NCI-H128 (cell line): Measurements from ENCODE around the gene RRAGB.
A peak's percentile ranks its signal among the peaks of the same experiment; 100 is the strongest.
"Not testable (repeated sequence)": the region's sequence is repeated elsewhere in the genome, so short reads cannot be mapped to it uniquely, and the experiment has no call there.

Experiments used
- DNase-seq: peaks from one replicate; lab custom pipeline; 2025; ENCODE audit not compliant: unreplicated experiment; lab: John Stamatoyannopoulos, UW

RRAGB gene

DNA sequence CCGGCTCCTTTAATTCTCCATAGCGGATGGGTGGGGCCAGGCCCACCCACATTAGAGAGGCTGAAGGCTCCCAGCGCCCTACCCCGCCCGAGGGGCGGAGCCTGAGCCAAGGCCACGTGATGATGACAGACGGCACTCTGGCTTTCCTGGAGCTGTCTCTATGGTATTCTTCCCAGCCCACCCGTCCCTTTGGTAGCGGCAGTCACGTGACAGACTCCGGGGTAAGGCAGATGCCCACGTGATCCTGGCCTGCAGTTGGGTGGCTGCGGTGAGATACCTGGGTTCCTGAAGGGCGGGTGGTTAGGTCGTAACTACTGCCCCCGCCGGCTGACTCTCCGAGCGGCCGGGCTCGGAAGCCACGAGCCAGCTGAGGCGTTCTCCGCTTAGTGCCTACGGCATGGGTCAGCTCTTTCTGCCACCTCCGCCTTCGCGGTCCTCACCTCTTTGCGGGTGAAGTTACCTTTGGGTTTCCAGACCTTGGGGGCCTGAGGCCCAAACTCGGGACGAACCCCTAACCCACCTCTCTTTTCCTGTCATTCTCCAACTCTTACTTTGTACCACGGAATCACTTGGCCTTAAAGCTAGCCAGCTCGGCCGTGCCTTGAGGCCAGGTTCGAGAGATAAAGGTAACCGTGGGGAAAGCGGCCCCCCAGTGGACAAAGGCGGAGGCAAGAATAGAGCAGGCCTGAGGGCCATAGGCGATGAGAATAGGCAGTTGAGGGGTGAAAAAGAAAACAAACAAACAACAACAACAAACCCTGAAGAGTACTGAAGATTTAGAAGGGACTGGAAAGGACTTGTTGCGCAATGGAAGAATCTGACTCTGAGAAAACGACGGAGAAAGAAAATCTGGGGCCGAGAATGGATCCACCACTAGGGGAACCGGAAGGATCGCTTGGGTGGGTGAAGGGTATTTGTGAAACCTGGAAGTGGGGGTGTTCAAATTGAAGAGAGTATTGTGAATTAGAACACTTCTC lies at the start of gene RRAGB:
Gene RRAGB, plus strand, starts transcription at position 229 of the 977 bp plus-strand sequence. Its CDS starts 579 bp downstream, at position 808.
- peak; percentile 88 for DNase-seq

GRCh38 chrX:55668084-55668483 lies 49.5 kb upstream of the RRAGB start:
- DNase-seq = no peak

DNA sequence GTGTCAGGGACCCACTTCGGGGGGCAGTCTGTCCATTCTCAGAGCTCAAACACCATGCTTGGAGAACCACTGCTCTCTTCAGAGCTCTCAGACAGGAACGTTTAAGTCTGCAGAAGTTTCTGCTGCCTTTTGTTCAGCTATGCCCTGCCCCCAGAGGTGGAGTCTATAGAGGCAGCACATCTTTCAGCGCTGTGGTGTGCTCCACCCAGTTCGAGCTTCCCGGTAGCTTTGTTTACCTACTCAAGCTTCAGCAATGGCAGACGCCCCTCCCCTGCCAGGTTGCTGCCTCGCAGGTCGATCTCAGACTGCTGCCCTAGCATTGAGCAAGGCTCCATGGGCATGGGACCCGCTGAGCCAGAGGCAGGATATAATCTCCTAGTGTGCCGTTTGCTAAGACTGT lies 29.0 kb upstream of the RRAGB start:
- not testable (repeated sequence) for DNase-seq

- no peak for DNase-seq
These were observed 22.1 kb upstream of the RRAGB start for GRCh38 chrX:55695227-55696018.

GRCh38 chrX:55697381-55697780 lies 20.2 kb upstream of the RRAGB start:
- no peak for DNase-seq

DNA sequence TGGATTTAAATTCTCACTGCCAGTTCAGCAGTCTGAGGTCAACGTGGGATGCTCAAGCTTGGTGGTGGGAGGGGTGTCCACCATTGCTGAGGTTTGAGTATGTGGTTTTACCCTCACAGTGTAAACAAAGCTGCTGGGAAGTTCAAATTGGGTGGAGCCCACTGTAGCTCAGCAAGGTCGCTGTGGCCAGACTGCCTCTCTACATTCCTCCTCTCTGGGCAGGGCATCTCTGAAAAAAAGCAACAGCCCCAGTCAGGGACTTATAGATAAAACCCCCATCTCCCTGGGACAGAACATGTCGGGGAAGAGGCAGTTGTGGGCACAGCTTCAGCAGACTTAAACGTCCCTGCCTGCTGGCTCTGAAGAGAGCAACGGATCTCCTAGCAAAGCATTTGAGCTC lies 14.9 kb upstream of the RRAGB start:
- no peak for DNase-seq

DNA sequence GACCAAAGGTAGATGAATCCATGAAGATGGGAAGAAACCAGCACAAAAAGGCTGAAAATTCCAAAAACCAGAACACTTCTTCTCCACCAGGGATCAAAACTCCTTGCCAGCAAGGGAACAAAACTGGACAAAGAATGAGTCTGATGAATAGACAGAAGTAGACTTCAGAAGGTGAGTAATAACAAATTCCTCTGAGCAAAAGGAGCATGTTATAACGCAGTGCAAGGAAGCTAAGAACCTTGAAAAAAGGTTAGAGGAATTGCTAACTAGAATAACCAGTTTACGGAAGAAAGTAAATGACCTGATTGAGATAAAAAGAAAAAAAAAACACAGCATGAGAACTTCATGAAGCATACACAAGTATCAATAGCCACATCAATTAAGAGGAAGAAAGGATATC lies 14.1 kb upstream of the RRAGB start:
- not testable (repeated sequence) for DNase-seq

- DNase-seq = not testable (repeated sequence)
These were observed 12.5 kb upstream of the RRAGB start for GRCh38 chrX:55705066-55705465.

DNA sequence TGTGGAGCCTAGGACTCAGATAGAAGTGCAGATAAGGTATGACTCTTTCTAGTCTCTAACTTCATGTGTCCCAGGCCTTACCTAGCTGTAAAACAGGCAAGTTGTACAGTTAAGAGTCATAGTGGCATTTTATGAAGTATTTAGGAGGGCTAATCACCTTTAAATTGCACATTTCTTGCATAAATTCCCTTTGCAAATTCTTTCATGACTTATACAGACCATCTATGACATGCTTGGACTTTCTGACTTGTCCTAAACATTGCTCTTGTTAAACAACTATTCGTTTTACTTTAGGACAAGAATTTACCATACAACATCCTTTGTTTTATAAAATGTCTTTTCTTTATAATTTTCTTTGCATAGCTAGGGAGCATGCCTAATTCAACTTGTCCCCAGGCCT lies 7.8 kb upstream of the RRAGB start:
- DNase-seq = no peak

DNA sequence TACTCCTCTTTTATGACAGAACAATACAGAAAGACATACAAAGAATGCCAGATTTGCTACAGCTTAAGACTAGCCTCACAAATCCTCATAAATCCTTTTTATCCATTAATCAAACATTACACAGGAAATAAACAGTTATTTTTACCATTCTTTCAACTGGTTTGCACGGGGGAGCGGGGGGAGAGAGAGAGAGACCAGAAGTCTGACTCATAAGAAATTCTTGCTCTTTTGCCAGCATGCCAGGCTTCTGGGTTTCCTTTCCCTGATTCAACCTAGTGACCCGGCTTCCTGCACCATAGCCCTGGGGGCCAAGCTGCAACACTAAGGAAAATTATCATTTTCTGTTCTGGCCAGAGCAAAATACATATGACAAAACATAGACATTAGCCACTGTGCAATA lies 6.8 kb upstream of the RRAGB start:
- no peak for DNase-seq

DNA sequence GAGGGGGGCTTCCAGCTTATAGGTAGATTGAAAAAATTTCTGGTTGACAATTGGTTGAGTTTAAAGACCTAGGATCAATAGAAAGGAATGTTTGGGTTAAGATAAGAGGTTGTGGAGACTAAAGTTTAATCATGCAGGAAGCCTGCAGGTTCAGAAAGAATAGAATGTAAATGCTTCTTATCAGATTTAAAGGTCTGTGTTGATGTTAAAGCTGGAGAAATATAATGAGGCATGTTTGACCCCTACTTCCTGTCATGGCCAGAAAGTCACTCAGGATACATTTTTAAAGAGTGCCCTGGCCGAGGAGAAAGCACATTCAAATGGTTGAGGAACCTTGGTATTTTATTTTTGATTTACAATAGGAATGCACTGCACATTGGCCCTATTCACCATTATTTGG lies 3.9 kb upstream of the RRAGB start:
- no peak for DNase-seq

- no peak for DNase-seq
These were observed 3.4 kb upstream of the RRAGB start for GRCh38 chrX:55714161-55714560.

DNA sequence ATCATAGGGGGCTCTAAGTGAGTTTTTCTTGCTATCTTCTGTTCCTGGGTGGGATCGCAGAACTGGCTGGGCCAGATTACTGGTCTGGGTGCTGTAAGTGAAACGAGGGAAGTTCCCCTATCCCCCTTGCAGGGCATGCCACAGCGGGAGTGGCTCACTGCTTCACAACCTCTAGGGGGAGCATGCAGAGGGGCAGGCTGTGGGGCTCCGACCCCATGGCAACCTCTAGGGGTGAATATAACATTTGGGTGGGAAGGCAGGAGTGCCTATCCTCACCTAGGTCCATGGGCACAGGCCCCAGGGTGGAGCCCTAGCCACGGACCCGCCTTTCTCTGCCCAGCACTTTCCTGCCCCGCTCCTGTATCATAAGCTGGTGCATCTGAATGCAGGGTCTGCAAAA lies 1.7 kb upstream of the RRAGB start:
- no peak for DNase-seq

DNA sequence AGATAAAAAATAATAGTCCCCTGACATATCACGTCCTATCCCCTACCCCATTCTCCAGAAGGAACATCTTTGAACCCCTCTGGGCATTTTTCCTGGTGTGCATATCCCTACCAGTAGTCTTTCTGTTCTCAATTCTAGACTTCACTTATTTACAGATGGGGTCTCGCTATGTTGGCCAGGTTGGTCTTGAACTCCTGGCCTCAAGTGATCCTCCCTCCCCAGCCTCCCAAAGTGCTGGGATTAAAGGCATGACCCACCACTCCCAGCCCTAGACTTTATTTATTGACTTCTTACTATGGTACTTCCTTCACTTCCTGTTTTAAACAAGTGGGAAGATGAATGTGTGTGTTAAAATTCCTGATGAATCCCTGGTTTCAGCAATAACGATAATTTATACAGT lies 612 bp upstream of the RRAGB start:
- no peak for DNase-seq

DNA sequence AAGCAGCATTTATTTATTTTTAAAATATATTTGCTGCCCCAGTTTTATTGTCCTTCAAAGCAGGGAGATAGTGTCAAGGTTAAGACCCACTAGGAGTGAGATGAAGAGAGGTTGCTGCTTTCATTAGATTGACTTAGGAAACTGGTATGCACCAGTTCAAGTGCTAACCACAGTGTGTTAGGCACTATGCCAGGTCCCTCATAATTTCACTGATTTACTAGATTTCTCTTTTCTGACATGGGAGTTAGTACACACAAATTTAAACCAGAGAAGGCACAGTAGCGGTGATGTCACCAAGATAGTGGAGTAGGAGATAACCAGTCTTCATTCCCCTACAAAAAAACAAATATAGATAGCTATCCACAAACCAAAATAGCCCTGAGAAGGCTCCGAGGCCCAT lies 14.3 kb downstream of the RRAGB start:
- DNase-seq = no peak

- DNase-seq = no peak
These were observed 21.4 kb downstream of the RRAGB start for GRCh38 chrX:55738969-55739368.

GRCh38 chrX:55742649-55743048 lies 25.1 kb downstream of the RRAGB start:
- no peak for DNase-seq

DNA sequence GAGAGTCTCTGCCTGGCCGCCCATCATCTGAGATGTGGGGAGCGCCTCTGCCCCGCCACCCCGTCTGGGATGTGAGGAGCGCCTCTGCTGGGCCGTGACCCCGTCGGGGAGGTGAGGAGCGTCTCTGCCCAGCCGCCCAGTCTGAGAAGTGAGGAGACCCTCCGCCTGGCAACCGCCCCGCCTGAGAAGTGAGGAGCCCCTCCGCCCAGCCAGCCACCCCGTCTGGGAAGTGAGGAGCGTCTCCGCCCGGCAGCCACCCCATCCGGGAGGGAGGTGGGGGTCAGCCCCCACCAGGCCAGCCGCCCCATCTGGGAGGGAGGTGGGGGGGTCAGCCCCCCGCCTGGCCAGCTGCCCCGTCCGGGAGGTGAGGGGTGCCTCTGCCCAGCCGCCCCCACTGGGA lies 30.9 kb downstream of the RRAGB start:
- not testable (repeated sequence) for DNase-seq

GRCh38 chrX:55750256-55750655 lies 32.7 kb downstream of the RRAGB start:
- no peak for DNase-seq

GRCh38 chrX:55754861-55755294 lies 37.3 kb downstream of the RRAGB start:
- DNase-seq = no peak

DNA sequence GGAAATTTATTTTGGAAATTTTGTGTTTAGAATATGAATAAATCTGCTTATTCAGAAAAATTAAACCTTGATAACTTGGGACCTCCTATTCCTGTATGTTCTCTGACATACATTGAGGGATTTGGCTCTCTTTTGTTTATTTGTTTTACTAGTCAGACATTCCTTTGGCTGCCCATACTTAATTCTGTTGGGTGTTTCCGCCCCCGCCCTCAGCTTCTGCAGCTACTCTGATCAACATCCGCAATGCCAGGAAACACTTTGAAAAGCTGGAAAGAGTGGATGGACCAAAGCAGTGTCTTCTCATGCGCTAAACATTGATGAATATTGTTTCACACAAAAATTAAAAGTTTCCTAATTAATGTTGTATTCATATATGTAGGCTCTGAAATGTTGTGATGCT lies 40.5 kb downstream of the RRAGB start:
- no peak for DNase-seq

GRCh38 chrX:55759478-55759877 lies 41.9 kb downstream of the RRAGB start:
- DNase-seq = no peak
